ENCODE results near the gene RANBP3L.

GRCh38 chr5:36281626-36282025, 20.1 kb downstream of the RANBP3L start:
- TF ChIP-seq TARDBP (IDR thresholded peaks at IDR 0.05; ENCODE audit: borderline replicate concordance) (no peak), USF2 (IDR thresholded peaks at IDR 0.05; ENCODE audit: borderline replicate concordance, low read depth, low read length) (no peak), JUNB (IDR thresholded peaks at IDR 0.05) (no peak), CTCF (IDR thresholded peaks at IDR 0.05 in 2 of 3, conservative IDR thresholded peaks at IDR 0.05 in 1 of 3; ENCODE audit: control insufficient read depth in 2 of 3, extremely low read depth in 1 of 3, insufficient read depth in 1 of 3, low read depth in 3 of 3, low read length in 3 of 3) (no peak), YY1 (IDR thresholded peaks at IDR 0.05; ENCODE audit: low read depth, low read length) (no peak), JUND (IDR thresholded peaks at IDR 0.05; ENCODE audit: low read depth, low read length) (no peak), POLR2AphosphoS5 (IDR thresholded peaks at IDR 0.05; ENCODE audit: low read length) (no peak), DPF2 (IDR thresholded peaks at IDR 0.05) (no peak)
